ENCODE results near the gene GPER1.

GPER1 gene

GRCh38 chr7:1086588-1087464, 1.1 kb upstream of the GPER1 start:
- in situ Hi-C loops (cut with MboI; ENCODE audit: low sequenced_read_pairs), result no loop called here

GRCh38 chr7:1087465-1087814, 473 bp upstream of the GPER1 start:
- in situ Hi-C loops (cut with MboI; ENCODE audit: low sequenced_read_pairs), result no loop called here

GRCh38 chr7:1090236-1090635, 2.3 kb downstream of the GPER1 start:
- in situ Hi-C loops (cut with MboI; ENCODE audit: low sequenced_read_pairs), result no loop called here

- in situ Hi-C loops (cut with MboI; ENCODE audit: low sequenced_read_pairs), result no loop called here
Measured at GRCh38 chr7:1090686-1091643, 3.1 kb downstream of the GPER1 start.

- in situ Hi-C loops (cut with MboI; ENCODE audit: low sequenced_read_pairs), result no loop called here
Measured at GRCh38 chr7:1091644-1092027, 3.7 kb downstream of the GPER1 start.

GRCh38 chr7:1092161-1092632, 4.3 kb downstream of the GPER1 start:
- in situ Hi-C loops (cut with MboI; ENCODE audit: low sequenced_read_pairs), result no loop called here

- in situ Hi-C loops (cut with MboI; ENCODE audit: low sequenced_read_pairs), result no loop called here
Measured at GRCh38 chr7:1092806-1093501, 5.0 kb downstream of the GPER1 start.

- in situ Hi-C loops (cut with MboI; ENCODE audit: low sequenced_read_pairs), result no loop called here
Measured at GRCh38 chr7:1093502-1093843, 5.6 kb downstream of the GPER1 start.

GRCh38 chr7:1093916-1094508, 6.1 kb downstream of the GPER1 start:
- in situ Hi-C loops (cut with MboI; ENCODE audit: low sequenced_read_pairs), result no loop called here

GRCh38 chr7:1094870-1095269, 7.0 kb downstream of the GPER1 start:
- in situ Hi-C loops (cut with MboI; ENCODE audit: low sequenced_read_pairs), result no loop called here

GRCh38 chr7:1095621-1096155, 7.8 kb downstream of the GPER1 start:
- in situ Hi-C loops (cut with MboI; ENCODE audit: low sequenced_read_pairs), result no loop called here

GRCh38 chr7:1096156-1097119, 8.5 kb downstream of the GPER1 start:
- in situ Hi-C loops (cut with MboI; ENCODE audit: low sequenced_read_pairs), result no loop called here

GRCh38 chr7:1097120-1097504, 9.2 kb downstream of the GPER1 start:
- in situ Hi-C loops (cut with MboI; ENCODE audit: low sequenced_read_pairs), result no loop called here

GRCh38 chr7:1098243-1099153, 10.6 kb downstream of the GPER1 start:
- in situ Hi-C loops (cut with MboI; ENCODE audit: low sequenced_read_pairs), result no loop called here

- in situ Hi-C loops (cut with MboI; ENCODE audit: low sequenced_read_pairs), result no loop called here
Measured at GRCh38 chr7:1099154-1099542, 11.2 kb downstream of the GPER1 start.

- in situ Hi-C loops (cut with MboI; ENCODE audit: low sequenced_read_pairs), result no loop called here
Measured at GRCh38 chr7:1099637-1100036, 11.7 kb downstream of the GPER1 start.

- in situ Hi-C loops (cut with MboI; ENCODE audit: low sequenced_read_pairs), result no loop called here
Measured at GRCh38 chr7:1100386-1100785, 12.5 kb downstream of the GPER1 start.

GRCh38 chr7:1100834-1101562, 13.1 kb downstream of the GPER1 start:
- in situ Hi-C loops (cut with MboI; ENCODE audit: low sequenced_read_pairs), result no loop called here
